ENCODE measurements around the gene GTPBP2.
A peak's percentile ranks its signal among the peaks of the same experiment; 100 is the strongest.
"Not testable (repeated sequence)": the region's sequence is repeated elsewhere in the genome, so short reads cannot be mapped to it uniquely, and the experiment has no call there.

GTPBP2 gene

GRCh38 chr6:43658161-43658560, 29.1 kb upstream of the GTPBP2 start:
- DNase-seq: no peak

GRCh38 chr6:43657221-43657802, 28.2 kb upstream of the GTPBP2 start:
- no peak for DNase-seq

GRCh38 chr6:43652822-43653221, 23.8 kb upstream of the GTPBP2 start:
- DNase-seq: not testable (repeated sequence)

GRCh38 chr6:43648248-43648647, 19.2 kb upstream of the GTPBP2 start:
- DNase-seq: no peak

GRCh38 chr6:43647613-43648012, 18.5 kb upstream of the GTPBP2 start:
- no peak for DNase-seq

- no peak for DNase-seq
Measured at GRCh38 chr6:43645613-43645964, 16.5 kb upstream of the GTPBP2 start.

- DNase-seq: no peak
Measured at GRCh38 chr6:43644940-43645612, 16.0 kb upstream of the GTPBP2 start, which contains the start of gene RSPH9. RSPH9 (plus strand) TSS chr6:43645036; CDS start chr6:43645099, 63 bp downstream.

- no peak for DNase-seq
Measured at GRCh38 chr6:43639984-43640800, 11.1 kb upstream of the GTPBP2 start.

GRCh38 chr6:43636308-43636659, 7.2 kb upstream of the GTPBP2 start:
- DNase-seq: no peak

- peak; percentile 41 for DNase-seq
Measured at GRCh38 chr6:43635387-43636307, 6.6 kb upstream of the GTPBP2 start, which contains the start of gene MAD2L1BP. MAD2L1BP (plus strand) TSS chr6:43635840; CDS start chr6:43635876, 36 bp downstream.

GRCh38 chr6:43634702-43635303, 5.7 kb upstream of the GTPBP2 start:
- DNase-seq: no peak

GRCh38 chr6:43633002-43633401, 3.9 kb upstream of the GTPBP2 start:
- DNase-seq: not testable (repeated sequence)

GRCh38 chr6:43630980-43631619, 2.0 kb upstream of the GTPBP2 start:
- no peak for DNase-seq

- DNase-seq: peak; percentile 95
Measured at GRCh38 chr6:43629505-43630300, 639 bp upstream of the GTPBP2 start.

GRCh38 chr6:43628393-43629103, 516 bp downstream of the GTPBP2 start:
- peak; percentile 42 for DNase-seq

GRCh38 chr6:43627008-43627825, 1.8 kb downstream of the GTPBP2 start:
- no peak for DNase-seq

- no peak for DNase-seq
Measured at GRCh38 chr6:43625393-43625992, 3.6 kb downstream of the GTPBP2 start.

GRCh38 chr6:43624786-43625288, 4.2 kb downstream of the GTPBP2 start:
- DNase-seq: no peak

All from NCI-H1048 (cell line).